ENCODE data around the gene RAB27A.

RAB27A gene

GRCh38 chr15:55327387-55327786, 37.8 kb upstream of the RAB27A start:
- no peak for TF ChIP-seq EGR1 (IDR thresholded peaks at IDR 0.05)
- no peak for TF ChIP-seq FOXM1 (IDR thresholded peaks at IDR 0.05; ENCODE audit: borderline replicate concordance, low read depth)
- no peak for TF ChIP-seq TEAD4 (IDR thresholded peaks at IDR 0.05)
- TF ChIP-seq REST (IDR thresholded peaks at IDR 0.05; ENCODE audit: low read depth) = no peak
- TF ChIP-seq TCF12 (IDR thresholded peaks at IDR 0.05; ENCODE audit: low read depth) = no peak
- TF ChIP-seq USF1 (IDR thresholded peaks at IDR 0.05) = no peak
- TF ChIP-seq YY1 (IDR thresholded peaks at IDR 0.05; ENCODE audit: low read depth) = no peak
- no peak for TF ChIP-seq ZBTB7A (IDR thresholded peaks at IDR 0.05; ENCODE audit: low read depth)
- no peak for TF ChIP-seq RAD21 (IDR thresholded peaks at IDR 0.05; ENCODE audit: low read depth)
- no peak for TF ChIP-seq NFIC (IDR thresholded peaks at IDR 0.05)
- TF ChIP-seq CEBPB (IDR thresholded peaks at IDR 0.05) = no peak
- no peak for TF ChIP-seq TAF1 (IDR thresholded peaks at IDR 0.05; ENCODE audit: low read depth)
- no peak for TF ChIP-seq CREB1 (IDR thresholded peaks at IDR 0.05; ENCODE audit: low read depth)
- TF ChIP-seq, protein P1, sequence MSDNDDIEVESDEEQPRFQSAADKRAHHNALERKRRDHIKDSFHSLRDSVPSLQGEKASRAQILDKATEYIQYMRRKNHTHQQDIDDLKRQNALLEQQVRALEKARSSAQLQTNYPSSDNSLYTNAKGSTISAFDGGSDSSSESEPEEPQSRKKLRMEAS (IDR thresholded peaks at IDR 0.05) = no peak
- TF ChIP-seq EP300 (IDR thresholded peaks at IDR 0.05; ENCODE audit: borderline replicate concordance) = no peak

- no peak for TF ChIP-seq YY1 (IDR thresholded peaks at IDR 0.05; ENCODE audit: low read depth)
- TF ChIP-seq ZBTB7A (IDR thresholded peaks at IDR 0.05; ENCODE audit: low read depth) = no peak
- TF ChIP-seq CEBPB (IDR thresholded peaks at IDR 0.05) = no peak
- TF ChIP-seq EGR1 (IDR thresholded peaks at IDR 0.05) = no peak
- TF ChIP-seq TCF12 (IDR thresholded peaks at IDR 0.05; ENCODE audit: low read depth) = no peak
- TF ChIP-seq FOXM1 (IDR thresholded peaks at IDR 0.05; ENCODE audit: borderline replicate concordance, low read depth) = no peak
- TF ChIP-seq RAD21 (IDR thresholded peaks at IDR 0.05; ENCODE audit: low read depth) = no peak
- no peak for TF ChIP-seq TAF1 (IDR thresholded peaks at IDR 0.05; ENCODE audit: low read depth)
- TF ChIP-seq NFIC (IDR thresholded peaks at IDR 0.05) = no peak
- TF ChIP-seq USF1 (IDR thresholded peaks at IDR 0.05) = no peak
- no peak for TF ChIP-seq EP300 (IDR thresholded peaks at IDR 0.05; ENCODE audit: borderline replicate concordance)
- no peak for TF ChIP-seq CREB1 (IDR thresholded peaks at IDR 0.05; ENCODE audit: low read depth)
- TF ChIP-seq REST (IDR thresholded peaks at IDR 0.05; ENCODE audit: low read depth) = no peak
- TF ChIP-seq, protein P1 (IDR thresholded peaks at IDR 0.05) = no peak
- no peak for TF ChIP-seq TEAD4 (IDR thresholded peaks at IDR 0.05)
These were observed 32.9 kb upstream of the RAB27A start for GRCh38 chr15:55322467-55322866.

DNA sequence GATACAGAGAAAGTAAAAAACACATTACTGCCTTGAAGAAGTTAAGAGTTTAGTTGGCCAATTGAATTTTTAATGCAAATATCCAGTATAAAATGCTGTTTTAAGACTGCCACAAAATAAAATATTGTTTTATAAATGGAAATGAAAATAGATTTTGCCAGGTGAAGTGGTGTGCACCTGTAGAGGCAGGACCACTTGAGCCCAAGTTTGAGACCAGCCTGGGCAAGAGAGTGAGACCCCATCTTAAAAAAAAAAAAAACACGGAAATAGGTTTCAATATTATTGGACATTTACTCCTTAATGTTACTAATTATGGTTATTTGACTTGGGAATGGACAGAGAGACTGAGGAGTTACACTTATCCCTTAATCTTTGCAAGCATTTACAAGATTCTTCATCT, 31.4 kb upstream of the RAB27A start:
- no peak for TF ChIP-seq USF1 (IDR thresholded peaks at IDR 0.05)
- no peak for TF ChIP-seq FOXM1 (IDR thresholded peaks at IDR 0.05; ENCODE audit: borderline replicate concordance, low read depth)
- TF ChIP-seq CEBPB (IDR thresholded peaks at IDR 0.05) = no peak
- no peak for TF ChIP-seq ZBTB7A (IDR thresholded peaks at IDR 0.05; ENCODE audit: low read depth)
- no peak for TF ChIP-seq TAF1 (IDR thresholded peaks at IDR 0.05; ENCODE audit: low read depth)
- TF ChIP-seq EP300 (IDR thresholded peaks at IDR 0.05; ENCODE audit: borderline replicate concordance) = no peak
- TF ChIP-seq NFIC (IDR thresholded peaks at IDR 0.05) = no peak
- TF ChIP-seq TEAD4 (IDR thresholded peaks at IDR 0.05) = no peak
- TF ChIP-seq CREB1 (IDR thresholded peaks at IDR 0.05; ENCODE audit: low read depth) = no peak
- TF ChIP-seq, protein P1 (IDR thresholded peaks at IDR 0.05) = no peak
- no peak for TF ChIP-seq REST (IDR thresholded peaks at IDR 0.05; ENCODE audit: low read depth)
- no peak for TF ChIP-seq RAD21 (IDR thresholded peaks at IDR 0.05; ENCODE audit: low read depth)
- TF ChIP-seq TCF12 (IDR thresholded peaks at IDR 0.05; ENCODE audit: low read depth) = no peak
- no peak for TF ChIP-seq YY1 (IDR thresholded peaks at IDR 0.05; ENCODE audit: low read depth)
- no peak for TF ChIP-seq EGR1 (IDR thresholded peaks at IDR 0.05)
